Endothelial cell of umbilical vein (primary cell): ENCODE measurements around the gene TRIM47. TPM values are rescaled to one million over a fixed set of nuclear protein-coding genes. Genes with fewer than 3 reads are reported as not detected.

Source experiments
- BruUV-seq: library from RNA; stranded (reverse); fragments of 400-500 nt; replicated peaks from 2 replicates; lab custom pipeline; 2021; lab: Mats Ljungman, UMichigan
- CTCF ChIA-PET: fragments of 300-600, 350-600 bp; sonication (Branson Sonifier 250); formaldehyde crosslinking; loops from one replicate; lab custom pipeline; 2021; ENCODE audit warnings: antibody characterized with exemption, inconsistent platforms; lab: Charles Lee
- POLR2A ChIA-PET: fragments of 300-600, 350-600 bp; sonication (Branson Sonifier 250); formaldehyde crosslinking; loops from one replicate; lab custom pipeline; 2021; ENCODE audit warnings: antibody characterized with exemption, inconsistent platforms; lab: Charles Lee
- DNase-seq: peaks from one replicate; pipeline ENCODE4 v3.0.0-alpha.2; 2011; ENCODE audit warnings: low read depth, low spot score
- FAIRE-seq: peaks from 2 replicates; lab custom pipeline; 2011; peaks lifted over from hg19 to GRCh38; lab: Jason Lieb, UNC
- H2AFZ ChIP-seq: 2 replicates; pipeline ENCODE4 v1.6.0; 2012; ENCODE audit warnings: low read depth, low read length, control low read depth, inconsistent platforms
- H3K27ac ChIP-seq: 2 replicates; pipeline ENCODE4 v1.5.1; 2011; ENCODE audit warnings: low read depth, mild to moderate bottlenecking, control low read depth, low read length, moderate library complexity; ENCODE audit not compliant: insufficient read depth
- H3K27me3 ChIP-seq, 2 experiments: 2 replicates each; pipeline versions ENCODE4 v1.6.0 to v1.6.1; 2011; ENCODE audit warnings: low read length in 2 of 2, mixed read lengths in 1 of 2; ENCODE audit not compliant: control insufficient read depth in 2 of 2, insufficient read depth in 2 of 2
- H3K36me3 ChIP-seq, 2 experiments: 2 replicates in 1 of 2; 3 replicates in 1 of 2; pipeline ENCODE4 v1.5.1; 2011; ENCODE audit warnings: low read length in 2 of 2, mild to moderate bottlenecking in 1 of 2, moderate library complexity in 1 of 2; ENCODE audit not compliant: control insufficient read depth in 2 of 2, insufficient read depth in 2 of 2; ENCODE audit errors: extremely low read depth in 1 of 2
- H3K4me1 ChIP-seq: 3 replicates; pipeline ENCODE4 v1.5.1; 2011; ENCODE audit warnings: mild to moderate bottlenecking, low read length; ENCODE audit not compliant: control insufficient read depth, insufficient read depth; ENCODE audit errors: extremely low read depth
- H3K4me2 ChIP-seq: 2 replicates; pipeline ENCODE4 v1.6.1; 2011; ENCODE audit warnings: low read length, control low read depth, mixed read lengths; ENCODE audit not compliant: insufficient read depth
- H3K4me3 ChIP-seq, 3 experiments: fragments of 200-600 bp in 1 of 3; sonication (generic), shearing (Covaris generic) in 1 of 3; replicated peaks in 1 of 3; 2 replicates each; pipeline ENCODE4 v1.5.1; 2011 to 2016; ENCODE audit warnings: control low read depth in 3 of 3, low read length in 3 of 3, mild to moderate bottlenecking in 2 of 3, inconsistent platforms in 1 of 3, low read depth in 1 of 3, moderate library complexity in 1 of 3; ENCODE audit not compliant: insufficient read depth in 1 of 3
- H3K79me2 ChIP-seq: 2 replicates; pipeline ENCODE4 v1.6.0; 2012; ENCODE audit warnings: low read length, inconsistent platforms; ENCODE audit not compliant: control insufficient read depth, insufficient read depth
- H3K9ac ChIP-seq: replicated peaks from 2 replicates; pipeline ENCODE3; 2011; ENCODE audit warnings: low read length, control low read depth; ENCODE audit not compliant: insufficient read depth; ENCODE audit errors: extremely low read depth
- H3K9me1 ChIP-seq: replicated peaks from 3 replicates; pipeline ENCODE4 v1.6.0; 2011; ENCODE audit warnings: mild to moderate bottlenecking, low read length; ENCODE audit not compliant: control insufficient read depth, insufficient read depth; ENCODE audit errors: extremely low read depth
- H3K9me3 ChIP-seq: replicated peaks from 2 replicates; pipeline ENCODE4 v1.5.1; 2012; ENCODE audit warnings: low read length, inconsistent platforms; ENCODE audit not compliant: control insufficient read depth, insufficient read depth
- H4K20me1 ChIP-seq: replicated peaks from 2 replicates; pipeline ENCODE3; 2011; ENCODE audit warnings: mild to moderate bottlenecking, low read length; ENCODE audit not compliant: control insufficient read depth, insufficient read depth; ENCODE audit errors: extremely low read depth
- EZH2 ChIP-seq: IDR thresholded peaks from 2 replicates; pipeline ENCODE4 v1.6.1; 2012; ENCODE audit warnings: borderline replicate concordance, low read depth, mild to moderate bottlenecking, moderate library complexity, low read length, inconsistent platforms; ENCODE audit not compliant: severe bottlenecking
- FOS ChIP-seq: IDR thresholded peaks from 2 replicates; pipeline ENCODE4 v1.6.1; 2011; ENCODE audit warnings: mild to moderate bottlenecking, low read length, moderate library complexity, borderline replicate concordance; ENCODE audit not compliant: insufficient read depth
- GATA2 ChIP-seq: IDR thresholded peaks from 2 replicates; pipeline ENCODE4 v1.7.0; 2011; ENCODE audit warnings: low read depth, mild to moderate bottlenecking, moderate library complexity, mixed read lengths, low read length; ENCODE audit not compliant: insufficient read length, insufficient read depth
- JUN ChIP-seq: IDR thresholded peaks from 2 replicates; pipeline ENCODE4 v1.6.1; 2011; ENCODE audit warnings: borderline replicate concordance, low read depth; ENCODE audit not compliant: insufficient read length, insufficient read depth
- MYC ChIP-seq: IDR thresholded peaks from one replicate; pipeline ENCODE4 v1.6.1; 2011; ENCODE audit warnings: mild to moderate bottlenecking, low read depth, low read length
- POLR2A ChIP-seq: IDR thresholded peaks from 2 replicates; pipeline ENCODE4 v1.6.1; 2012; ENCODE audit warnings: low read depth, mild to moderate bottlenecking, control low read depth, low read length
- POLR2AphosphoS5 ChIP-seq: IDR thresholded peaks from 2 replicates; pipeline ENCODE4 v1.6.1; 2012; ENCODE audit warnings: low read depth, mild to moderate bottlenecking, control low read depth, low read length, moderate library complexity; ENCODE audit not compliant: insufficient read depth
- dilution Hi-C: fragments of 300-500 bp; cut with MboI; formaldehyde crosslinking; loops from one replicate; pipeline ENCODE4 v1.15.0; 2019; ENCODE audit warnings: low sequenced_read_pairs; ENCODE audit not compliant: extremely low pct_ligation_motif_present
- intact Hi-C: fragments of 100-400 bp; cut with micrococcal nuclease; formaldehyde crosslinking; loops from one replicate; pipeline ENCODE4 v1.10.0; 2022
- polyA plus RNA-seq, 4 experiments: library from polyadenylated mRNA; depleted of rRNA in 3 of 4; stranded (reverse) in 3 of 4; unstranded in 1 of 4; fragments of >200 nt; gene quantifications; 2 replicates each; pipeline versions ENCODE4 v1.2.1 to v1.2.3, GENCODE V29; 2011 to 2012; ENCODE audit warnings: missing spikeins in 1 of 4
- total RNA-seq: library from RNA; stranded (reverse); gene quantifications from 2 replicates; pipeline ENCODE4 v1.2.3, GENCODE V29; 2021
- TF ChIP-seq, protein P1 (sequence below), 2 donors: IDR thresholded peaks; 1 replicate in 1 of 2; 2 replicates in 1 of 2; pipeline ENCODE4 v1.5.1; 2011; ENCODE audit warnings: low read length in 2 of 2, mild to moderate bottlenecking in 2 of 2, moderate library complexity in 2 of 2, control low read depth in 1 of 2, inconsistent platforms in 1 of 2, low read depth in 1 of 2; ENCODE audit not compliant: insufficient read depth in 1 of 2; ENCODE audit errors: extremely low read depth in 1 of 2
- TF ChIP-seq, protein P2 (sequence below): IDR thresholded peaks from 2 replicates; pipeline ENCODE4 v1.6.1; 2011; ENCODE audit not compliant: insufficient read depth, insufficient read length

TRIM47 gene
- total and polyA plus RNA-seq, 2 donors (not counting 3 experiments of a cell fraction or from before 2014, with no cell fraction given): 67.7 to 75.1 TPM

DNA sequence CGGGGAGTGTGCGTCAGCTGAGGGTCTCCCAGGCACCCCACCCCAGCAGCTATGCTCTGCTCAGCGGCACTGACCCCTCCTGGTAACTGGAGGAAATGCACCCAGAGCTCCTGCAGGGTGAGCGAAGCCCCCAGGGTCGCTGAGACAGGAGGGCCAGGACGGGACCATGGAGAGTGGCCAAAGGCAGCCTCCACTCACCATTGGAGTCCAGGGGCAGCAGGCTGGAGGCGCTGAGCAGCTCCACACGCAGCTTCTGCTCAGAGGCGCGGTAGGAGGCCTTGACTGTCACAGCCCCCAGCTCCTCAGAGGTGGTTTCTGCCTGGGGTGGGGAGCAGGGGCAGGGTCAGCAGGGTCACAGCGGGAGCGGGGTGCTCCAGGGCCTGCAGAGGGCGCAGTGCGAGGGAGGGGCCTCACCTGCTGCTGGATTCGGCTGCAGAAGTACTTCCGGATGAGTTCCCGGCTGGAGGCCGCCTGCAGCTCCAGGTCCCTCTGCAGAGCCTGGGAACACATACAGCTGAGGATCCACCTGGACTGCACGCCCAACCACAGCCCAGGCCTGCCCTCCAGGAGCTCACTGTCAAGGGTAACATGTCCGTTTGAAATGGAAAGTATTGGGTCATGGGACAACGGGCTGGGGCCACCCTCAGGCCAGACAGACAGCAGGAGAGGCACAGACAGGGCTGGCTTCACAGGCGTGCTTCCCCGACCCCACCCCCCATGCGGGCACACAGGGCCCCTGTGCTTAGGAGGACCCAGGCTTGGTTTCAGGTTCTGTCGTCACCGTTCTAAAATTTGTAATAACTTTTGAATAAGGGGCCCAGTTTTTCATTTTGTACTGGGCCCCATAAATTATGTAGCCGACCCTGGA is 48.0 kb downstream of the TRIM47 start:
- no peaks in the 10 kb centered on the region for H3K79me2 ChIP-seq
- BruUV-seq: no TSS peak
- no peak overlapping the region for H3K9ac ChIP-seq
- TF ChIP-seq, protein P1, sequence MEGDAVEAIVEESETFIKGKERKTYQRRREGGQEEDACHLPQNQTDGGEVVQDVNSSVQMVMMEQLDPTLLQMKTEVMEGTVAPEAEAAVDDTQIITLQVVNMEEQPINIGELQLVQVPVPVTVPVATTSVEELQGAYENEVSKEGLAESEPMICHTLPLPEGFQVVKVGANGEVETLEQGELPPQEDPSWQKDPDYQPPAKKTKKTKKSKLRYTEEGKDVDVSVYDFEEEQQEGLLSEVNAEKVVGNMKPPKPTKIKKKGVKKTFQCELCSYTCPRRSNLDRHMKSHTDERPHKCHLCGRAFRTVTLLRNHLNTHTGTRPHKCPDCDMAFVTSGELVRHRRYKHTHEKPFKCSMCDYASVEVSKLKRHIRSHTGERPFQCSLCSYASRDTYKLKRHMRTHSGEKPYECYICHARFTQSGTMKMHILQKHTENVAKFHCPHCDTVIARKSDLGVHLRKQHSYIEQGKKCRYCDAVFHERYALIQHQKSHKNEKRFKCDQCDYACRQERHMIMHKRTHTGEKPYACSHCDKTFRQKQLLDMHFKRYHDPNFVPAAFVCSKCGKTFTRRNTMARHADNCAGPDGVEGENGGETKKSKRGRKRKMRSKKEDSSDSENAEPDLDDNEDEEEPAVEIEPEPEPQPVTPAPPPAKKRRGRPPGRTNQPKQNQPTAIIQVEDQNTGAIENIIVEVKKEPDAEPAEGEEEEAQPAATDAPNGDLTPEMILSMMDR (IDR thresholded peaks at IDR 0.05; ENCODE audit: extremely low read depth in 1 of 2, insufficient read depth in 1 of 2, low read depth in 1 of 2, low read length in 2 of 2): peak; percentile 56 to 80
- no peak for TF ChIP-seq POLR2A
- POLR2A ChIA-PET: interaction anchor here (1.1 to 1.9 kb wide), 3 partner anchors 50 to 65 kb away, joined by 3 to 11 read pairs (median 4); partner anchors contain the start of gene GALK1
- H3K9me3 ChIP-seq: no peaks in the 10 kb centered on the region
- CTCF ChIA-PET: interaction anchor here (0.7 to 6.3 kb wide), 36 partner anchors 9 to 82 kb away, joined by 3 to 73 read pairs (median 6); partner anchors contain the start of genes GALK1, TRIM47, TRIM65 and UNC13D
- H3K36me3 ChIP-seq: no peaks in the 10 kb centered on the region
- H3K4me3 ChIP-seq: no peak overlapping the region
- H3K4me2 ChIP-seq: no peak overlapping the region
- H3K27ac ChIP-seq: no peak overlapping the region
- DNase-seq (no peak), FAIRE-seq (no peak)
- intact Hi-C loops (no loop called here), dilution Hi-C loops (no loop called here)
- peaks cover 7% of the 10 kb centered on the region for H3K4me1 ChIP-seq
- no peaks in the 10 kb centered on the region for H3K27me3 ChIP-seq
- H4K20me1 ChIP-seq: no peaks in the 10 kb centered on the region
- no peak overlapping the region for H2AFZ ChIP-seq
- H3K9me1 ChIP-seq: no peaks in the 10 kb centered on the region

DNA sequence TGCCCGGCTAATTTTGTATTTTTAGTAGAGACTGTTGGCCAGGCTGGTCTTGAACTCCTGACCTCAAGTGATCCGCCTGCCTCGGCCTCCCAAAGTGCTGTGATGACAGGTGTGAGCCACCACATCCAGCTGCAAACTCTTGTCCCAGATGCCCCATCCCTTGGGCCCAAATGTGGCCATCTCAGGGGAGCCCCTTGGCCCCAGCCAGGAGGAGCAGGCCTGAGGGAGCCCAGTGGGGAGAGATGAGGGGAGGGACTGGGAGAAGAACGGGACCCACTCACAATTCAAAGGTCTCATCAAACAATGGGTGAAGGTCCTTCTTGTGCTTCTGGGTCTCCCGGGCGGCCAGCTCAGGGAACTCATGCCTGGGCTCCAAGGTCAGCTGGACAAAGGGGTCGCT is 48.6 kb downstream of the TRIM47 start:
- DNase-seq (no peak), FAIRE-seq (no peak)
- Histone ChIP-seq H3K4me3 (no peak overlapping the region), H2AFZ (no peak overlapping the region), H3K4me1 (peaks cover 7% of the 10 kb centered on the region), H4K20me1 (no peaks in the 10 kb centered on the region), H3K9me1 (no peaks in the 10 kb centered on the region), H3K79me2 (no peaks in the 10 kb centered on the region), H3K9ac (no peak overlapping the region), H3K36me3 (no peaks in the 10 kb centered on the region), H3K9me3 (no peaks in the 10 kb centered on the region), H3K4me2 (no peak overlapping the region), H3K27me3 (no peaks in the 10 kb centered on the region), H3K27ac (no peak overlapping the region)
- intact Hi-C loops (no loop called here), dilution Hi-C loops (no loop called here)
- CTCF ChIA-PET: interaction anchor here (0.7 to 6.3 kb wide), 35 partner anchors 8 to 82 kb away, joined by 3 to 73 read pairs (median 6); partner anchors contain the start of genes GALK1, TRIM47, TRIM65 and UNC13D
- BruUV-seq: no TSS peak
- POLR2A ChIA-PET: interaction anchor here (1.1 to 1.9 kb wide), 3 partner anchors 50 to 65 kb away, joined by 3 to 11 read pairs (median 4); partner anchors contain the start of gene GALK1
- TF ChIP-seq JUN: no peak
- TF ChIP-seq EZH2: no peak
- TF ChIP-seq, protein P2, sequence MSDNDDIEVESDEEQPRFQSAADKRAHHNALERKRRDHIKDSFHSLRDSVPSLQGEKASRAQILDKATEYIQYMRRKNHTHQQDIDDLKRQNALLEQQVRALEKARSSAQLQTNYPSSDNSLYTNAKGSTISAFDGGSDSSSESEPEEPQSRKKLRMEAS: no peak
- no peak for TF ChIP-seq FOS
- no peak for TF ChIP-seq GATA2
- TF ChIP-seq POLR2AphosphoS5: no peak
- TF ChIP-seq, protein P1 (IDR thresholded peaks at IDR 0.05; ENCODE audit: extremely low read depth in 1 of 2, insufficient read depth in 1 of 2, low read depth in 1 of 2, low read length in 2 of 2): no peak
- no peak for TF ChIP-seq POLR2A
- no peak for TF ChIP-seq MYC
